Sigmoid colon (tissue), 4 donors: ENCODE results near the gene GSTA4.

ENCODE experiments used
- CTCF ChIP-seq, 4 experiments: fragments of 450-650 bp in 3 of 4; fragments of 200-600 bp in 1 of 4; IDR thresholded peaks; one replicate each; pipeline ENCODE4 v1.5.1; 2016 to 2019; ENCODE audit warnings: antibody characterized with exemption in 4 of 4, mild to moderate bottlenecking in 3 of 4, moderate library complexity in 2 of 4
- EP300 ChIP-seq, 4 donors: sonication (generic); formaldehyde crosslinking; IDR thresholded peaks; one replicate each; pipeline ENCODE4 v1.6.1; 2017; ENCODE audit warnings: antibody characterized with exemption in 4 of 4
- POLR2A ChIP-seq, 2 donors: fragments of 450-650 bp; IDR thresholded peaks; one replicate each; pipeline ENCODE4 v1.6.1; 2016; ENCODE audit warnings: antibody characterized with exemption in 2 of 2, mild to moderate bottlenecking in 2 of 2, moderate library complexity in 2 of 2
- POLR2AphosphoS5 ChIP-seq, 4 donors: sonication (generic); formaldehyde crosslinking; IDR thresholded peaks; one replicate each; pipeline ENCODE4 v1.6.1; 2017; ENCODE audit warnings: antibody characterized with exemption in 4 of 4

DNA sequence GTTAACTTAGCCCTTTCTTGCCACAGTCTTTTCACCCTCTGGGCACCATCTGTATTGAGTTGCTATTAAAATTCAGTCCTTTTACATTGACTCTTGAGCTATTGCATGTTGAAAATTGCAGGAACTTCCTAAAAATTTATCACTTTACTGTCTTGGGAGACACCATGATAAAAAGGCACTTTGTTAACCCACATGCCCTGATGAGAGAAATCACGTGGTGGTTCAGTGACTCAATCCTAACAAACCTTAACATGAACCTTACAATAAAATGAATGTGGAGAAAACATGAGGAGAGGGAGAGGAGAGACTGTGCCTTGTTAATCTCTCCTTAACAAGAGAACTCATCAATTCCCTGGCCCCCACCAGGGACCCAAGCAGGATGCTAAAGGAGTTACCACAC, 30.8 kb downstream of the GSTA4 start:
- TF ChIP-seq CTCF (IDR thresholded peaks at IDR 0.05) (no peak), POLR2A (IDR thresholded peaks at IDR 0.05) (no peak), EP300 (IDR thresholded peaks at IDR 0.05) (no peak), POLR2AphosphoS5 (IDR thresholded peaks at IDR 0.05) (no peak)
